ENCODE data around the gene LMO7. TPM values are rescaled to one million over a fixed set of nuclear protein-coding genes. Genes with fewer than 3 reads are reported as not detected.

LMO7 gene
- total and polyA plus RNA-seq, 2 of the 13 experiments (the other 11 are each of a cell fraction or from before 2014, with no cell fraction given), result 34.0 to 121 TPM

DNA sequence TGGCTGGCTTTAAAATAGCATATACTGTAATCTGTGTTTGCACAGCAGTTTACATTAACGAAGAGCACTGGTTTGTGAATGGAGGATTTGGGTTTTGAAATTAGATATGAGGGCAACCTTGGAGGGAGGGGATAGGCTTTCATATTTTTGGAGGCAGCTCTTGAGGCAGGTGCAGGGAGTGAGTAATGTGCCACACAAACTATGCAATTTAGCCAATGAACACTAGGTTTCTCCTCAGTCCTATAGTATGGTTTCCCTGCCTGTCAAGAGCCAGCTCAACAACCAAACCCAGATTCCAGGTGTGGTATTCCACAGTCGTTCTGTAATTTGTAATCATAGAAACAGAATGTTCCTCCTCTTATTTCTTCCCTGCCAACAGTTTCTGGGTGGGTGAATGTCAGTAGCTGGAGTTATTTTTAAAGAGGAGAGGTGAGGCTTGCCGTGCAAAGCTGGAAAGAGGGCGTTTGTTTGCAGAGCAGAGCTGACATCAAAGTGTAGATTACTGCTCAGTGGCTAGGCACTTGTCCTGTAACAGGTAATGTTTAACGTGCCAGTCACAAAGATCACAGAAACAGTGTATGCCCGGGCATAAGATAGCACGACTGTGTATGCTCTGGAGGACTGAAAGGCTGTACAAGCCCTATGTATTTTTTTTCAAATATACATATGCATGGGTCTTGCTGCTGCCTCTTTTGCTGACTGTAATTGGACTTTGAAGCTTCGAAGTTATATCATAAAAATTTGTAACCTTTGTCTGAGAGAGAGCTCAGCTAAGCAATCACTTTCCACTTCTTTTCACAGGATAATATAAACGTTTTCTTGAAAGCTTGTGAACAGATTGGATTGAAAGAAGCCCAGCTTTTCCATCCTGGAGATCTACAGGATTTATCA is 124.2 kb downstream of the LMO7 start (continued):
- TF ChIP-seq FOXO4 (CRISPR knock-in tag; conservative IDR thresholded peaks at IDR 0.05) (no peak), HDAC1 (CRISPR knock-in tag; IDR thresholded peaks at IDR 0.05) (peak; percentile 79), ZEB1 (IDR thresholded peaks at IDR 0.05; ENCODE audit: insufficient replicate concordance, low read depth) (peak; percentile 61), STAG1 (CRISPR knock-in tag; IDR thresholded peaks at IDR 0.05) (no peak), TAF1 (CRISPR knock-in tag; IDR thresholded peaks at IDR 0.05) (peak; percentile 75; the same call in 1 of the 2 replicates), SMAD3 (CRISPR knock-in tag; IDR thresholded peaks at IDR 0.05) (no peak), TOE1 (CRISPR knock-in tag; IDR thresholded peaks at IDR 0.05) (no peak), CERS6 (CRISPR knock-in tag; IDR thresholded peaks at IDR 0.05) (no peak), ZNF609 (CRISPR knock-in tag; IDR thresholded peaks at IDR 0.05; ENCODE audit: borderline replicate concordance) (peak; percentile 80), ZNF784 (CRISPR knock-in tag; IDR thresholded peaks at IDR 0.05; ENCODE audit: borderline replicate concordance) (no peak), FOXA1 (IDR thresholded peaks at IDR 0.05) (no peak), FOXA1 (CRISPR knock-in tag; IDR thresholded peaks at IDR 0.05) (peak; percentile 87), HOXA3 (CRISPR knock-in tag; IDR thresholded peaks at IDR 0.05) (peak; percentile 78), BRD4 (CRISPR knock-in tag; IDR thresholded peaks at IDR 0.05) (no peak; the same call in 1 of the 2 replicates), SMYD3 (CRISPR knock-in tag; IDR thresholded peaks at IDR 0.05) (no peak)
- TF ChIP-seq, protein P1, sequence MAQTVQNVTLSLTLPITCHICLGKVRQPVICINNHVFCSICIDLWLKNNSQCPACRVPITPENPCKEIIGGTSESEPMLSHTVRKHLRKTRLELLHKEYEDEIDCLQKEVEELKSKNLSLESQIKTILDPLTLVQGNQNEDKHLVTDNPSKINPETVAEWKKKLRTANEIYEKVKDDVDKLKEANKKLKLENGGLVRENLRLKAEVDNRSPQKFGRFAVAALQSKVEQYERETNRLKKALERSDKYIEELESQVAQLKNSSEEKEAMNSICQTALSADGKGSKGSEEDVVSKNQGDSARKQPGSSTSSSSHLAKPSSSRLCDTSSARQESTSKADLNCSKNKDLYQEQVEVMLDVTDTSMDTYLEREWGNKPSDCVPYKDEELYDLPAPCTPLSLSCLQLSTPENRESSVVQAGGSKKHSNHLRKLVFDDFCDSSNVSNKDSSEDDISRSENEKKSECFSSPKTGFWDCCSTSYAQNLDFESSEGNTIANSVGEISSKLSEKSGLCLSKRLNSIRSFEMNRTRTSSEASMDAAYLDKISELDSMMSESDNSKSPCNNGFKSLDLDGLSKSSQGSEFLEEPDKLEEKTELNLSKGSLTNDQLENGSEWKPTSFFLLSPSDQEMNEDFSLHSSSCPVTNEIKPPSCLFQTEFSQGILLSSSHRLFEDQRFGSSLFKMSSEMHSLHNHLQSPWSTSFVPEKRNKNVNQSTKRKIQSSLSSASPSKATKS (CRISPR knock-in tag; IDR thresholded peaks at IDR 0.05), result no peak
- TF ChIP-seq, protein P2, sequence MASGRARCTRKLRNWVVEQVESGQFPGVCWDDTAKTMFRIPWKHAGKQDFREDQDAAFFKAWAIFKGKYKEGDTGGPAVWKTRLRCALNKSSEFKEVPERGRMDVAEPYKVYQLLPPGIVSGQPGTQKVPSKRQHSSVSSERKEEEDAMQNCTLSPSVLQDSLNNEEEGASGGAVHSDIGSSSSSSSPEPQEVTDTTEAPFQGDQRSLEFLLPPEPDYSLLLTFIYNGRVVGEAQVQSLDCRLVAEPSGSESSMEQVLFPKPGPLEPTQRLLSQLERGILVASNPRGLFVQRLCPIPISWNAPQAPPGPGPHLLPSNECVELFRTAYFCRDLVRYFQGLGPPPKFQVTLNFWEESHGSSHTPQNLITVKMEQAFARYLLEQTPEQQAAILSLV (CRISPR knock-in tag; IDR thresholded peaks at IDR 0.05; ENCODE audit: borderline replicate concordance), result no peak

Data from HepG2 (cell line).